ENCODE results near the gene TES.
"Not testable (repeated sequence)": the region's sequence is repeated elsewhere in the genome, so short reads cannot be mapped to it uniquely, and the experiment has no call there.

Gene TES

GRCh38 chr7:116210345-116211005, at the start of gene TES:
TSS of gene TES (plus strand) at chr7:116210539. CDS start at chr7:116210708, 169 bp downstream.
- DNase-seq: peak; percentile 70

- no peak for DNase-seq
These were observed 48.6 kb upstream of the TES start for GRCh38 chr7:116161728-116162127.

- no peak for DNase-seq
These were observed 48.1 kb upstream of the TES start for GRCh38 chr7:116162254-116162653.

- no peak for DNase-seq
These were observed 47.3 kb upstream of the TES start for GRCh38 chr7:116162992-116163391.

GRCh38 chr7:116164552-116165306, 45.6 kb upstream of the TES start:
- DNase-seq: no peak

GRCh38 chr7:116165717-116166116, 44.6 kb upstream of the TES start:
- no peak for DNase-seq

- no peak for DNase-seq
These were observed 44.2 kb upstream of the TES start for GRCh38 chr7:116166156-116166555.

GRCh38 chr7:116167177-116167576, 43.2 kb upstream of the TES start:
- peak; percentile 32 for DNase-seq

- DNase-seq: no peak
These were observed 41.3 kb upstream of the TES start for GRCh38 chr7:116169060-116169459.

GRCh38 chr7:116170180-116170579, 40.2 kb upstream of the TES start:
- no peak for DNase-seq

- DNase-seq: no peak
These were observed 39.2 kb upstream of the TES start for GRCh38 chr7:116171094-116171493.

- DNase-seq: no peak
These were observed 38.0 kb upstream of the TES start for GRCh38 chr7:116172353-116172752.

GRCh38 chr7:116173051-116174028, 37.0 kb upstream of the TES start:
- no peak for DNase-seq

GRCh38 chr7:116175095-116175494, 35.2 kb upstream of the TES start:
- DNase-seq: not testable (repeated sequence)

GRCh38 chr7:116176226-116176625, 34.1 kb upstream of the TES start:
- no peak for DNase-seq

- no peak for DNase-seq
These were observed 33.3 kb upstream of the TES start for GRCh38 chr7:116177009-116177408.

- DNase-seq: no peak
These were observed 30.0 kb upstream of the TES start for GRCh38 chr7:116180302-116180701.

GRCh38 chr7:116182023-116182422, 28.3 kb upstream of the TES start:
- DNase-seq: no peak

GRCh38 chr7:116185450-116185849, 24.9 kb upstream of the TES start:
- DNase-seq: no peak

GRCh38 chr7:116185956-116186355, 24.4 kb upstream of the TES start:
- DNase-seq: no peak

GRCh38 chr7:116187400-116187799, 22.9 kb upstream of the TES start:
- DNase-seq: no peak

- no peak for DNase-seq
These were observed 16.8 kb upstream of the TES start for GRCh38 chr7:116193329-116194087.

GRCh38 chr7:116194115-116194514, 16.2 kb upstream of the TES start:
- DNase-seq: no peak
